Esophagus muscularis mucosa (tissue), 4 donors: Measurements from ENCODE around the gene FGF14. TPM values are rescaled to one million over a fixed set of nuclear protein-coding genes. Genes with fewer than 3 reads are reported as not detected.

ENCODE experiments used
- DNase-seq: peaks from one replicate; pipeline ENCODE4 v3.0.0-alpha.2; 2017; ENCODE audit errors: extremely low spot score
- H3K27ac ChIP-seq, 4 donors: fragments of 200-600 bp; sonication (generic); replicated peaks in 1 of 4; 1 replicate in 3 of 4; 2 replicates in 1 of 4; pipeline ENCODE4 v1.5.1; 2016 to 2019; ENCODE audit warnings: mild to moderate bottlenecking in 1 of 4
- H3K27me3 ChIP-seq, 4 donors: fragments of 200-600 bp; sonication (generic); one replicate each; pipeline versions ENCODE4 v1.5.1 to v1.6.0; 2016 to 2019
- H3K36me3 ChIP-seq, 4 donors: fragments of 200-600 bp; sonication (generic); one replicate each; pipeline ENCODE4 v1.5.1; 2016 to 2019
- H3K4me1 ChIP-seq, 4 donors: fragments of 200-600 bp; sonication (generic); one replicate each; pipeline ENCODE4 v1.5.1; 2016 to 2019
- H3K4me3 ChIP-seq, 4 donors: fragments of 200-600 bp; sonication (generic); 1 replicate in 2 of 4; 2 replicates in 2 of 4; pipeline ENCODE4 v1.5.1; 2016 to 2019; ENCODE audit warnings: mild to moderate bottlenecking in 4 of 4, moderate library complexity in 1 of 4
- H3K9me3 ChIP-seq, 4 donors: fragments of 200-600 bp; sonication (generic); 1 replicate in 3 of 4; 2 replicates in 1 of 4; pipeline ENCODE4 v1.5.1; 2016 to 2019
- CTCF ChIP-seq, 3 experiments: fragments of 200-600 bp in 2 of 3; fragments of 450-650 bp in 1 of 3; sonication (generic) in 2 of 3; IDR thresholded peaks; one replicate each; pipeline ENCODE4 v1.5.1; 2017 to 2019; ENCODE audit warnings: antibody characterized with exemption in 3 of 3, mild to moderate bottlenecking in 2 of 3, moderate library complexity in 1 of 3
- EP300 ChIP-seq: sonication (generic); formaldehyde crosslinking; IDR thresholded peaks from one replicate; pipeline ENCODE4 v1.6.1; 2017; ENCODE audit warnings: antibody characterized with exemption
- POLR2A ChIP-seq: fragments of 450-650 bp; IDR thresholded peaks from one replicate; pipeline ENCODE4 v1.6.1; 2017; ENCODE audit warnings: antibody characterized with exemption, moderate library complexity, mild to moderate bottlenecking, low read depth
- POLR2AphosphoS5 ChIP-seq, 2 donors: sonication (generic); formaldehyde crosslinking; IDR thresholded peaks; one replicate each; pipeline ENCODE4 v1.6.1; 2017; ENCODE audit warnings: antibody characterized with exemption in 2 of 2
- WGBS: methylation state at CpG from one replicate; pipeline ENCODE4 v1.1.5; 2018; 5-methylcytosine and 5-hydroxymethylcytosine counted together
- intact Hi-C: fragments of 100-400 bp; cut with DNase I; formaldehyde crosslinking; loops from one replicate; pipeline ENCODE4 v1.15.1; 2023
- total RNA-seq, 4 donors: library from RNA; depleted of rRNA; stranded (reverse); fragments of >200 nt; gene quantifications; one replicate each; pipeline versions ENCODE4 v1.1.0 to v1.2.1, GENCODE V29; 2016

The FGF14 gene
- total RNA-seq, 4 donors from 2014 or later, result 0.33 to 2.1 (median 0.87) TPM

GRCh38 chr13:102234618-102235017 lies 167.2 kb downstream of the FGF14 start:
- TF ChIP-seq CTCF (IDR thresholded peaks at IDR 0.05) (no peak), POLR2A (no peak), POLR2AphosphoS5 (IDR thresholded peaks at IDR 0.05) (no peak), EP300 (no peak)
- Histone ChIP-seq H3K36me3 (no peaks in the 10 kb centered on the region), H3K27ac (no peak overlapping the region), H3K27me3 (no peaks in the 10 kb centered on the region), H3K4me3 (no peak overlapping the region), H3K4me1 (peaks cover 0 to 7% (median 0%) of the 10 kb centered on the region in 4 donors), H3K9me3 (no peaks in the 10 kb centered on the region)
- intact Hi-C loops, result no loop called here
- WGBS, result 84% methylated on average over 2 of the region's 2 CpGs
- DNase-seq, result no peak

GRCh38 chr13:102233566-102234208 lies 168.2 kb downstream of the FGF14 start:
- no peak for DNase-seq
- TF ChIP-seq CTCF (IDR thresholded peaks at IDR 0.05) (no peak), POLR2AphosphoS5 (IDR thresholded peaks at IDR 0.05) (no peak), EP300 (no peak), POLR2A (no peak)
- Histone ChIP-seq H3K27ac (no peak overlapping the region), H3K4me3 (no peak overlapping the region), H3K9me3 (no peaks in the 10 kb centered on the region), H3K36me3 (no peaks in the 10 kb centered on the region), H3K4me1 (peaks cover 0 to 7% (median 0%) of the 10 kb centered on the region in 4 donors), H3K27me3 (no peaks in the 10 kb centered on the region)
- 79% methylated on average over 3 of the region's 3 CpGs for WGBS
- intact Hi-C loops, result no loop called here

- Histone ChIP-seq H3K27ac (no peak overlapping the region), H3K27me3 (no peaks in the 10 kb centered on the region), H3K36me3 (no peaks in the 10 kb centered on the region), H3K9me3 (no peaks in the 10 kb centered on the region), H3K4me3 (no peak overlapping the region), H3K4me1 (peaks cover 0 to 7% (median 0%) of the 10 kb centered on the region in 4 donors)
- DNase-seq, result no peak
- intact Hi-C loops, result no loop called here
- TF ChIP-seq EP300, result no peak
- TF ChIP-seq POLR2A, result no peak
- TF ChIP-seq POLR2AphosphoS5 (IDR thresholded peaks at IDR 0.05), result no peak
- no peak for TF ChIP-seq CTCF (IDR thresholded peaks at IDR 0.05)
- 70% methylated on average over 2 of the region's 2 CpGs for WGBS
These were observed 170.4 kb downstream of the FGF14 start for GRCh38 chr13:102231479-102231878.

GRCh38 chr13:102227741-102228140 lies 174.1 kb downstream of the FGF14 start:
- TF ChIP-seq POLR2A, result no peak
- TF ChIP-seq POLR2AphosphoS5 (IDR thresholded peaks at IDR 0.05), result no peak
- TF ChIP-seq CTCF (IDR thresholded peaks at IDR 0.05), result no peak
- TF ChIP-seq EP300, result no peak
- 62% methylated on average over 6 of the region's 6 CpGs for WGBS
- H3K9me3 ChIP-seq, result no peaks in the 10 kb centered on the region
- no peak for DNase-seq
- no peaks in the 10 kb centered on the region for H3K27me3 ChIP-seq
- H3K36me3 ChIP-seq, result no peaks in the 10 kb centered on the region
- no peak overlapping the region for H3K27ac ChIP-seq
- no peak overlapping the region for H3K4me3 ChIP-seq
- no peaks in the 10 kb centered on the region for H3K4me1 ChIP-seq
- intact Hi-C loops, result no loop called here

- no peak for DNase-seq
- intact Hi-C loops, result no loop called here
- H3K4me1 ChIP-seq, result no peaks in the 10 kb centered on the region
- no peaks in the 10 kb centered on the region for H3K36me3 ChIP-seq
- no peaks in the 10 kb centered on the region for H3K27me3 ChIP-seq
- no peak overlapping the region for H3K4me3 ChIP-seq
- 85% methylated on average over 1 of the region's 1 CpG for WGBS
- TF ChIP-seq CTCF (IDR thresholded peaks at IDR 0.05), result no peak
- TF ChIP-seq POLR2AphosphoS5 (IDR thresholded peaks at IDR 0.05), result no peak
- H3K9me3 ChIP-seq, result no peaks in the 10 kb centered on the region
- H3K27ac ChIP-seq, result no peak overlapping the region
These were observed 175.3 kb downstream of the FGF14 start for GRCh38 chr13:102226591-102226990.
